SK-N-SH treated with all-trans-retinoic acid at 6 μM for 48 hours (cell line): ENCODE measurements around the gene SGIP1.

ENCODE experiments used
- ATAC-seq: fragments of 200-7000 bp; cut with Tn5 transposase; 3 replicates; pipeline ENCODE4 v1.9.1; 2020; ENCODE audit warnings: mild to moderate bottlenecking, moderate library complexity
- ARNTL ChIP-seq: fragments of 450-650 bp; formaldehyde crosslinking; IDR thresholded peaks from 2 replicates; pipeline ENCODE4 v1.5.0; 2020; ENCODE audit warnings: low read depth, mild to moderate bottlenecking, moderate library complexity, borderline replicate concordance
- BACH2 ChIP-seq: fragments of 250-450 bp; sonication (Bioruptor Pico); IDR thresholded peaks from 2 replicates; pipeline ENCODE4 v1.9.0; 2021; ENCODE audit warnings: mild to moderate bottlenecking, borderline replicate concordance
- CREB5 ChIP-seq: fragments of 250-450 bp; sonication (Bioruptor Pico); IDR thresholded peaks from 2 replicates; pipeline ENCODE4 v1.5.1; 2020; ENCODE audit warnings: low read depth, mild to moderate bottlenecking, moderate library complexity
- CSDC2 ChIP-seq: fragments of 250-450 bp; sonication (Bioruptor Pico); IDR thresholded peaks from 2 replicates; pipeline ENCODE4 v1.5.0; 2020; ENCODE audit warnings: mild to moderate bottlenecking, moderate library complexity
- CSRNP3 ChIP-seq: fragments of 250-450 bp; sonication (Bioruptor Pico); IDR thresholded peaks from 2 replicates; pipeline ENCODE4 v1.5.1; 2021; ENCODE audit warnings: mild to moderate bottlenecking, moderate library complexity
- ESRRG ChIP-seq: fragments of 250-450 bp; sonication (Bioruptor Pico); IDR thresholded peaks from 2 replicates; pipeline ENCODE4 v1.6.1; 2021; ENCODE audit warnings: mild to moderate bottlenecking
- GLIS3 ChIP-seq: fragments of 250-450 bp; sonication (Bioruptor Pico); IDR thresholded peaks from 2 replicates; pipeline ENCODE4 v1.5.0; 2020; ENCODE audit warnings: mild to moderate bottlenecking, moderate library complexity
- ISL1 ChIP-seq: fragments of 250-450 bp; sonication (Bioruptor Pico); IDR thresholded peaks from 2 replicates; pipeline ENCODE4 v2.1.2; 2022; ENCODE audit warnings: mild to moderate bottlenecking, moderate library complexity
- OSR1 ChIP-seq: fragments of 250-450 bp; sonication (Bioruptor Pico); IDR thresholded peaks from 2 replicates; pipeline ENCODE4 v1.8.0; 2022; ENCODE audit warnings: moderate library complexity, mild to moderate bottlenecking, inconsistent platforms
- PATZ1 ChIP-seq: fragments of 250-450 bp; sonication (Bioruptor Pico); IDR thresholded peaks from 2 replicates; pipeline ENCODE4 v1.8.0; 2020; ENCODE audit warnings: mild to moderate bottlenecking, moderate library complexity, borderline replicate concordance
- POU6F1 ChIP-seq: fragments of 250-450 bp; sonication (Bioruptor Pico); IDR thresholded peaks from 2 replicates; pipeline ENCODE4 v1.8.0; 2021; ENCODE audit warnings: low read depth, mild to moderate bottlenecking, moderate library complexity, borderline replicate concordance
- PPARA ChIP-seq: fragments of 250-450 bp; sonication (Bioruptor Pico); IDR thresholded peaks from 2 replicates; pipeline ENCODE4 v1.5.0; 2020; ENCODE audit warnings: mild to moderate bottlenecking, borderline replicate concordance
- RARB ChIP-seq: fragments of 250-450 bp; sonication (Bioruptor Pico); IDR thresholded peaks from 2 replicates; pipeline ENCODE4 v1.8.0; 2021; ENCODE audit warnings: mild to moderate bottlenecking, moderate library complexity
- SNAI2 ChIP-seq: fragments of 250-450 bp; sonication (Bioruptor Pico); IDR thresholded peaks from 2 replicates; pipeline ENCODE4 v1.5.0; 2020; ENCODE audit warnings: mild to moderate bottlenecking, moderate library complexity
- TCF4 ChIP-seq: fragments of 250-450 bp; sonication (Bioruptor Pico); IDR thresholded peaks from 2 replicates; pipeline ENCODE4 v1.8.0; 2021; ENCODE audit warnings: mild to moderate bottlenecking, moderate library complexity, borderline replicate concordance
- TSHZ2 ChIP-seq: fragments of 250-450 bp; sonication (Bioruptor Pico); IDR thresholded peaks from 2 replicates; pipeline ENCODE4 v1.5.0; 2020; ENCODE audit warnings: mild to moderate bottlenecking, moderate library complexity
- ZC3H10 ChIP-seq: fragments of 250-450 bp; sonication (Bioruptor Pico); IDR thresholded peaks from 2 replicates; pipeline ENCODE4 v1.5.1; 2021; ENCODE audit warnings: mild to moderate bottlenecking, moderate library complexity
- ZFP3 ChIP-seq: fragments of 250-450 bp; sonication (Bioruptor Pico); IDR thresholded peaks from 2 replicates; pipeline ENCODE4 v1.5.0; 2020; ENCODE audit warnings: mild to moderate bottlenecking, moderate library complexity
- ZFP30 ChIP-seq: fragments of 450-650 bp; formaldehyde crosslinking; IDR thresholded peaks from 2 replicates; pipeline ENCODE4 v1.5.0; 2022; ENCODE audit warnings: mild to moderate bottlenecking, moderate library complexity
- ZNF565 ChIP-seq: fragments of 450-650 bp; formaldehyde crosslinking; conservative IDR thresholded peaks from 2 replicates; pipeline ENCODE4 v1.5.0; 2020; ENCODE audit warnings: low read depth, mild to moderate bottlenecking, moderate library complexity
- ZNF70 ChIP-seq: fragments of 450-650 bp; formaldehyde crosslinking; IDR thresholded peaks from 2 replicates; pipeline ENCODE4 v1.5.0; 2020; ENCODE audit warnings: mild to moderate bottlenecking, moderate library complexity
- ZNF8 ChIP-seq: fragments of 450-650 bp; formaldehyde crosslinking; IDR thresholded peaks from 2 replicates; pipeline ENCODE4 v1.5.0; 2020; ENCODE audit warnings: mild to moderate bottlenecking, moderate library complexity

SGIP1 gene

GRCh38 chr1:66711420-66711819, 177.5 kb downstream of the SGIP1 start:
- TF ChIP-seq OSR1 (no peak), PATZ1 (CRISPR knock-in tag) (no peak), CSDC2 (CRISPR knock-in tag) (no peak)
- ATAC-seq, result peak; percentile 75

- no peak for TF ChIP-seq CREB5 (CRISPR knock-in tag)
- TF ChIP-seq ZNF70 (CRISPR knock-in tag), result no peak
- no peak for TF ChIP-seq ZFP3
- no peak for TF ChIP-seq POU6F1 (CRISPR knock-in tag)
- TF ChIP-seq ZFP30 (CRISPR knock-in tag), result no peak
- no peak for TF ChIP-seq TSHZ2 (CRISPR knock-in tag)
- no peak for TF ChIP-seq OSR1
- no peak for TF ChIP-seq PPARA (CRISPR knock-in tag)
- TF ChIP-seq ARNTL (CRISPR knock-in tag), result no peak
- no peak for TF ChIP-seq CSRNP3 (CRISPR knock-in tag)
- TF ChIP-seq CSDC2 (CRISPR knock-in tag), result no peak
- no peak for TF ChIP-seq GLIS3 (CRISPR knock-in tag)
- TF ChIP-seq ZNF565, result no peak
- no peak for TF ChIP-seq RARB (CRISPR knock-in tag)
- no peak for TF ChIP-seq ZNF8 (CRISPR knock-in tag)
- no peak for TF ChIP-seq PATZ1 (CRISPR knock-in tag)
- no peak for TF ChIP-seq BACH2 (CRISPR knock-in tag)
- no peak for TF ChIP-seq TCF4 (CRISPR knock-in tag)
- no peak for TF ChIP-seq ZC3H10
- no peak for ATAC-seq
Observed at GRCh38 chr1:66712839-66713238, 178.9 kb downstream of the SGIP1 start.

GRCh38 chr1:66723985-66724384, 190.0 kb downstream of the SGIP1 start:
- no peak for ATAC-seq
- no peak for TF ChIP-seq TCF4 (CRISPR knock-in tag)
- no peak for TF ChIP-seq PATZ1 (CRISPR knock-in tag)
- no peak for TF ChIP-seq BACH2 (CRISPR knock-in tag)
- no peak for TF ChIP-seq SNAI2 (CRISPR knock-in tag)
- no peak for TF ChIP-seq GLIS3 (CRISPR knock-in tag)
- TF ChIP-seq ZC3H10, result no peak
- TF ChIP-seq POU6F1 (CRISPR knock-in tag), result no peak
- TF ChIP-seq ESRRG (CRISPR knock-in tag), result no peak
- TF ChIP-seq ZFP3, result no peak
- no peak for TF ChIP-seq ZFP30 (CRISPR knock-in tag)
- TF ChIP-seq CSDC2 (CRISPR knock-in tag), result no peak
- no peak for TF ChIP-seq OSR1
- TF ChIP-seq ZNF70 (CRISPR knock-in tag), result no peak
- TF ChIP-seq ISL1 (CRISPR knock-in tag), result no peak
- no peak for TF ChIP-seq ZNF565
- no peak for TF ChIP-seq ZNF8 (CRISPR knock-in tag)
